Measurements from ENCODE around the gene APCDD1L. TPM values are rescaled to one million over a fixed set of nuclear protein-coding genes. Genes with fewer than 3 reads are reported as not detected.

Gene APCDD1L
- total RNA-seq, 1 experiment from 2014 or later = 2.4 TPM

- DNase-seq (ENCODE audit: low spot score) (no peak), ATAC-seq (no peak)
- Mint-ChIP-seq H3K9me3 (no peaks in the 10 kb centered on the region), H3K27ac (no peak overlapping the region), H3K27me3 (ENCODE audit: low read depth) (peaks cover 29% of the 10 kb centered on the region), H3K4me3 (no peak overlapping the region), H3K36me3 (no peaks in the 10 kb centered on the region), H3K4me1 (peaks cover 7% of the 10 kb centered on the region; the same call in 1 of the 2 replicates)
- ChIA-PET POLR2A (interaction anchor here (0.5 kb wide), 1 partner anchor 16 kb away, joined by 3 read pairs; no protein-coding TSS in a partner anchor), CTCF (no interaction called here)
- no peak for TF ChIP-seq ZNF138 (CRISPR knock-in tag; conservative IDR thresholded peaks at IDR 0.05)
Observed at GRCh38 chr20:58553166-58553696, 38.0 kb upstream of the APCDD1L start.

GRCh38 chr20:58552366-58552934 is 37.3 kb upstream of the APCDD1L start:
- Mint-ChIP-seq H3K4me3 (no peak overlapping the region), H3K9me3 (no peaks in the 10 kb centered on the region), H3K27me3 (ENCODE audit: low read depth) (peaks cover 25% of the 10 kb centered on the region), H3K36me3 (no peaks in the 10 kb centered on the region), H3K4me1 (peaks cover 7% of the 10 kb centered on the region; the same call in 1 of the 2 replicates), H3K27ac (no peak overlapping the region)
- POLR2A ChIA-PET = interaction anchor here (0.5 kb wide), 2 partner anchors 15 to 193 kb away, joined by 3 read pairs; no protein-coding TSS in a partner anchor
- TF ChIP-seq NFE2L1 (CRISPR knock-in tag; IDR thresholded peaks at IDR 0.05) (no peak), SP1 (CRISPR knock-in tag; conservative IDR thresholded peaks at IDR 0.05) (no peak), TEAD4 (CRISPR knock-in tag; IDR thresholded peaks at IDR 0.05) (no peak), USF2 (CRISPR knock-in tag; IDR thresholded peaks at IDR 0.05) (no peak)
- DNase-seq (ENCODE audit: low spot score) (no peak), ATAC-seq (no peak)
- CTCF ChIA-PET = no interaction called here

GRCh38 chr20:58551631-58552030 is 36.4 kb upstream of the APCDD1L start:
- no peak overlapping the region for H3K27ac Mint-ChIP-seq
- no peaks in the 10 kb centered on the region for H3K36me3 Mint-ChIP-seq
- CTCF ChIA-PET = no interaction called here
- no peak for ATAC-seq
- no peak overlapping the region for H3K4me3 Mint-ChIP-seq
- DNase-seq (ENCODE audit: low spot score) = no peak
- H3K4me1 Mint-ChIP-seq = peaks cover 7% of the 10 kb centered on the region; the same call in 1 of the 2 replicates
- POLR2A ChIA-PET = no interaction called here
- peaks cover 17% of the 10 kb centered on the region for H3K27me3 Mint-ChIP-seq (ENCODE audit: low read depth)
- TF ChIP-seq NR2C2 (CRISPR knock-in tag; IDR thresholded peaks at IDR 0.05) (no peak), IRF2 (CRISPR knock-in tag; IDR thresholded peaks at IDR 0.05; ENCODE audit: borderline replicate concordance, low read depth) (no peak), AFF4 (CRISPR knock-in tag; IDR thresholded peaks at IDR 0.05; ENCODE audit: borderline replicate concordance) (no peak), CDX4 (CRISPR knock-in tag; IDR thresholded peaks at IDR 0.05; ENCODE audit: borderline replicate concordance) (no peak), HMGXB4 (CRISPR knock-in tag; IDR thresholded peaks at IDR 0.05) (no peak), FOXP4 (CRISPR knock-in tag; IDR thresholded peaks at IDR 0.05) (no peak), FOXK1 (CRISPR knock-in tag; IDR thresholded peaks at IDR 0.05) (no peak), CREM (CRISPR knock-in tag; IDR thresholded peaks at IDR 0.05) (no peak), ZNF232 (CRISPR knock-in tag; IDR thresholded peaks at IDR 0.05) (no peak), ZNF512 (CRISPR knock-in tag; IDR thresholded peaks at IDR 0.05; ENCODE audit: borderline replicate concordance) (no peak)
- no peaks in the 10 kb centered on the region for H3K9me3 Mint-ChIP-seq
